Left forelimb (tissue), 1 donor: ENCODE results near the gene TPTE2.
"Not testable (repeated sequence)": the region's sequence is repeated elsewhere in the genome, so short reads cannot be mapped to it uniquely, and the experiment has no call there.

ENCODE experiments used
- DNase-seq: peaks from one replicate; pipeline ENCODE4 v3.0.0-alpha.2; 2018; ENCODE audit warnings: low spot score

The TPTE2 gene

DNA sequence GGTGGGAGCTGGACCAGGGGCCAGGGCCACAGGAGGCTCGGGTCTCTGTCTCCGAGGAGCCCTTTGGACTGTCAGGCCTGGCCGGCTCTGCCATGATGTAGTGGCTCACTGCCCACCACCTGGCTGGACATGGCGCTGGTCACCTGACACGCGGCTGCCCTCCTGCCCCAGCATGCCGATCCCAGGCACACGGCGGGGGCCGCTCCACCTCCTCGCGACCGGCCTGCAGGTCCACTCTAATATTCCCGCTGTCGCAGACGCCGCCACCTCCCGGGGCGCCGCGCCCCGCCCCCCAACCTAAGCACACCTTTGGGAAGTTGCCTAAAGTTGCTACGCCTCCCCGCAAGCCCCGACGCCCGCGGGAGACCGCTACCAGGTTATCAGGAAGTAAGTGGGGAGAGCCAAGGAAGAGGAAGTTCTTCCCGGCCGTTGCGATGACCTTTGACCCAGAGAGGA lies at the start of gene TPTE2:
Gene TPTE2, minus strand, starts transcription at position 406 of the 456 bp plus-strand sequence. CDS start 58,298 bp downstream, outside the sequence.
- not testable (repeated sequence) for DNase-seq

DNA sequence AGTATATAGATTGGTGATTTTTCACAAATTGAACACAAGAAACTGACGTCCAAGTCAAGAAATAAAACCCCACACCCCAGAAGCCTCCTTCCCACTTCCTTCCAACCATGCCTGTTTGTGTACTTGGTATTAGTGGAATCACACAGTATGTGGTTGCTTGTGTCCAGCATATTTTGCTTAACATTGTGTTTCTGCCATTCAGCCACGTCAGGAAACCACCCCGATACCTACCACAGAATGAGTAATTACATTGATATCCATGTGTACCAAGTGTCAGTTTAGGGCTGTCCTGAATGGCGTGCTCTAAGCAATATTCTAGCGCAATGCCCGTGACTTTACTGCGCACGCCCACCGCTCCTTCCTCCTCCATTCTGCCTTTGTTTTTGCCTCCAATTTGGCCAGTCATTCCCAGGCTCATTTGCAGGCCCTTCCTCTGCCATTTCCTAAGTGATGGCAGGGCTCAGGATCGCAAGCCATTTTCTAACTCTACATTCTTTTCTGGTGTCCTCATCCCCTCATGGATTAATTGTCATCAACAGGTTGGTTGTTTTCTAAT lies 46.3 kb upstream of the TPTE2 start:
- DNase-seq: no peak

DNA sequence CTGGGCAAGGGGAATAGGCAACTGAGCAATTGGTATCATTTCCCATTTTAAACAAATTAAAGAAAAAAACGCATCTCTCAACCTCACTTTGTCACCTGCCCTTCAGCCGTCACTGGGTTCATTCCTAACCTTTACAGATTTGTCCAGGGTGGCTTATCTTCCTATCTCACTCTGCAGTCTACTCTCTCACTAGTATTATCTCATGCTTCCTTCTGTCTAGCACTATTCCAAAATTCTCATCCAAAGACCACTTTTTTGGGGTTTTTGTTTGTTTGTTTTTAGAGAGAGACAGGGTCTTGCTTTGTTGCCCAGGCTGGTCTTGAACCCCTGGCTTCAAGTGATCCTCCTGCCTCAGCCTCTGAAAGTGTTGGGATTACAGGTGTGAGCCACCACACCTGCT lies 45.4 kb upstream of the TPTE2 start:
- no peak for DNase-seq

DNA sequence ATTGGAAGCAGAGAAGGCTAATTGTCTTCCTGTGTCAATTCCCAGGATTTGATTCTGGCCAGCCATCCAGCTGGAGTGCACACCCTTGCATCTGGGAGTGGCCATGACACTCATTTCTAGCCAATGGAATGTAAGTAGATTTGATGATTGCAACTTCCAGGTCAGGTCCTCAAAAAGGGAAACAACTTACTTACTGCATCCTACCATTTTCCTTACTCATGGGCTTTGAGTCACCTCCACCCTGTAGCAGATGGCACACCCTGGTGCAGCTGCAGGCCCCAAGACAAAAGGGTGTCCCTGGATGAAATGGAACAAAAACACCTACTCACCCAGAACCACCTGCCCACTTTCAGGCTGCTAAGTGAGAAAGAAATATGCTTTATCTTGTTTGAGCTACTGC lies 44.8 kb upstream of the TPTE2 start:
- DNase-seq: no peak

DNA sequence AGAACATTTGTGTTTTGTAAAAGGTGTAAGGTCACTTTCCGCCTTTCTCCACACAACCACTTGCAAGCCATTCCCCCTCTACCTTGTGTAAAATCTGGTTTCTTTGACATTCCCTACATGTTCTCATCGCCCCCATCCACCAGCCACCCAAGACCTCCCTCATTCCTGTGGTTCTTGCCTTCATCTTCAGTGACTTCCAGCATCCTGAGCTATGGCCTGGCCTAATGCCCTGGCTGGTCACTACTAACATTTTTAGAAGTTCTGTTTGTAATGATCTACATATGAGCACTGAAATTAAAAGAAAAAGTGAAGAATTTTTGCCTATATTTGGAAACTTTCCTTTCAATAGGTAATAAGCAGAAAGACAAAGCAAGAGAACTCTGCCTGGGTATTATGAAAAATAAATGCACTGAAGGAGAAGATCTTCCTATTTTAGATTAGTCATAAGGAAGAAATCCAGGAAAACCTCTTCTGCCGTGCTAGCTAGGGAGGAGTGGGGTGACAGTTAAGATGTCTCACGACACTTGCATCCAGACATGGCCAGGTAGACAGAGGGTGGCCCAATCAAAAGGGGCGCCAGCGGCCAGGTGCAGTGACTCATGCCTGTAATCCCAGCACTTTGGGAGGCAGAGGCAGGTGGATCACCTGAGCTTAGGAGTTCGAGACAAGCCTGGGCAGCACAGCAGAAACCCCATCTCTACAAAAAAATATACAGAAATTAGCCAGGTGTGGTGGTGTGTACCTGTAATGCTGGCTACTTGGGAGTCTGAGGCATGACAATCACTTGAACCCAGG lies 44.0 kb upstream of the TPTE2 start:
- no peak for DNase-seq

DNA sequence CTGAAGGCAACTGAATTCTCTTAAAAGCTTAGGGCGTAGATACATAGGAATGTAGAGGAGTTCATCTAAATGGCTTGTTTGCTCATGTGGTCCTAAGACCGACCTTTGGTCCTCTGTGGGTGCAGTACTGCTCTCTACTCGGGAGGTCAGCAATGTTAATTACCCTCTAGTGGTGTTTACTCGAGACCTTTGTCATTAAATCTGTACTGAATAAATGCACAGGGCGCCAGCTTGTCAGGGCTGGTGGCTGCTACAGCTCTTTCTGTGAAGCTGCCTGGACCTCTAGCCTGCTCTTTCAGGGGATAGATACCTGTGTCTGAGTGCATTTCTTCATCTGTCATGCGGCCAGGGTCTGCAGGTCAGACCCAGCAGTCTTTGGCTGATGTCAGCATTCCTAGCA lies 43.0 kb upstream of the TPTE2 start:
- no peak for DNase-seq

DNA sequence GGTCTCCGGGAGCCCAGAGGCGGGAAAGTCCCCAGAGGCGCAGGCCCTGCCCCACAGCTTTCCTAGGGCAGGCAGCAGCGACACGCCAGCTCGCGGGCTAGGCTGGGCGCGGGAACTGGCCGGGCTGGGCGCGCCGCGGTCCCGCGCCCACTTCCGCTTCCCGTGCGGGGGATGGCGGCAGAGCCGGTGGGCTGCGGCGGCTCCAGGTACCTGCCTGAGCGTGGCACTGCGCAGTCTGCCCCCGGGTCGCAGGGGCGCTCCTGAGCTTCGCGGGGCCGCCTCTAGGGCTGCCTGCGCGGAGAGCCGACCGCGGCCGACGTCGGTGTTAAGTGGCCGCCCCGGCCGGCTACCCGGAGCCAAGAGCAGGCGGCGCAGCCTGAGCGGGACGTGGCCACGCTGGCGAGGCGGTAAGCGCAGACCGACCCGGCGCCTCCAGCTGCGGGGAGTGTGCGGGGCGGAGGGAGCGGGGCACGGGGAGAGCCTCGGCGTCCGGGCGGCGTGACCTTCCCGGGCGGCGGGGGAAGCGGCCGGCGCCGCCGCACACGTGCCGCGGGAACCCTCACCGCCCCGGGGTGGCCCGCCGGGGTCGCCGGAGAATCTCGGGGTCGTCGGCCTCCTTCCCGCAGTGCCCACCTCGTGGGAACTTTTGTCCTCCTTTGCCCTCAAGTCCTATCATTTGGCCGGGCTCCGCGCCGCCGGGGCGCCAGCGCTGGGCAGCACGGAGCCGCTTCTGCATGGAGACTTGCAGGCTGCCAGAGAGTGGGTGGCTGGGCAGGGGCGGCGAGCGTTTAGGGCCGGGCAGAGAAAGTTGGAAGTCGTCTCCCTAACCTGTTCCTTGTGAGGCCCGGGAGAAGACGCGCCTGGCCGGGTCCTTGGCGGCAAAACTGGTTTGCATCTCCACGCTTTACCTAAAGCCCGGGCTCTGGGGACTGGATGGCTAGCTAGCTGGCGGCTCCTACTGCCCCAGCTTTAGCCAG lies 40.7 kb upstream of the TPTE2 start:
- DNase-seq: peak; percentile 67

DNA sequence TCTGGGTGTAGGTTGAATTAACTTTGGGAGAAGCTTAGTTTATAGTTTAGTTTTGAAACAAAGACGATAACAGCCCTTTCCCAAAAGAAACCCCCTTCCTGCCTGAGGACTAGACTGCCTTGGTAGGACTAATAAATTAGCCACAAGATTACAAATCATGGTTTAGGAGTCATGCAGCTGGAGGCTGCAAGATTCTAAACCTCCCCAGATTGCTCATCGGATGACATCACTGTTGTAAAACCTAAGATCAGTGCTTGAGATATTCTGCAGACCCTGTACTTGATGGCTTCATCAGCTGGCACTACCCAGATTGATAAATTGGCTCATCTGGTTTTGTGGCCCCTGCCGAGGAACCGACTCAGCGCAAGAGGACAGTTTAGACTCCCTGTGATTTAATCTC lies 36.2 kb upstream of the TPTE2 start:
- no peak for DNase-seq

DNA sequence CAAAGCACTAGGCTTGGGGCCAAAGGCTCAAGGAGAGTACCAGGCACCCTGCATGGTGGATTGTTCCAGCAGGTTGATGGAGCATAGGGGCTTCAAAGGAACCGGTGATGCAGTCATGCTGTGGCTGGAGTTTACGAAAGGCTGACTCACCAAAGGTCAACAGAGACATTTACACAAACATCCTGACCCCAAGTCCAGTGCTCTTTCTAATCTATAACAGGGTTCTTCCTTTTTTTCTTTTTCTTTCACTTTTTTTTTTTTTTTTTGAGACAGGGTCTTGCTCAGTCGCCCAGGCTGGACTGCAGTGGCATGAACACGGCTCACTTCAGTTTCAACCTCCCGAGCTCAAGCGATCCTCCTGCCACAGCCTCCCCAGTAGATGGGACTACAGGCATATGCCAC lies 35.6 kb upstream of the TPTE2 start:
- DNase-seq: no peak

DNA sequence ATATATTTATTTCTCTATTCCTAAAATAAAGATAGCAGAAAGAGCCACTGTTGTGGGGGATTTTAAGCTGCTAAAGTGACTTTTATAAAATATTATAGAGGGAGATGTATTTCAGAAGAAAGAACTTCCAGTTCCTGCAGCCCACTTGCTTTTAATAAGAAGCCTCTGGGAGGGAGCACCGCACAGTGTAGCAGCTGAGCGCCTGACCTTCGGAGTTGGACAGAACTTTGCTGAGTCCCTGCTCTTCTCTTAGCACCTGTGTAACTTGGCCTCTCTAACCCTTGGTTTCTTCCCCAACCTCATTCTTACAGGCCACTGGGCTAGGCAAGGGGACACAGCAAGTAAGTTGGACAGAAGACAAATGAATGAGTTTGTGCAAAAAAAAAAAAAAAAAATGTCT lies 34.8 kb upstream of the TPTE2 start:
- no peak for DNase-seq

DNA sequence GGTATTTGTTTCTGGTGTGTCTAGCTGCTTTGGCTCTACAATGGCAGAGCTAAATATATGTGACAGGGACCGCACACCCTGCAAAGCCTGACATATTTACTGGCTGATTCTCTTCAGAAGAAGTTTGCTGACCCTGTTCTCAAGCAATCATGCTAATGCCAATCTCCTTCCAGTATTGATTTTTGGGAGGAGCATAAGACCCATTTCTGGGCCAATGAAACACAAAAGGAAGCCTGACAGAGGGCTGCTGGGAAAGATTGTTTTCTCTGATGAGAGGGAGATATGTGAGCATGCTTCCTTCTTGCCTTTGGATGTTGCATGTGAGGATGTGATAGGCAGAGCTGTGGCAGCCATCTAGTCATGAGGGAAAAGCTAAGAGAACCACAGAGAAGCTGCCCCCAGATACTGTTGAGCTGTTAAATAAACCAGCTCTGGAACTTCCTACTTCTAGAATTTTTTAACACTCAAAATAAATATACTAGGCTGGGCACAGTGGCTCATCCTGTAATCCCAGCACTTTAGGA lies 31.4 kb upstream of the TPTE2 start:
- no peak for DNase-seq

DNA sequence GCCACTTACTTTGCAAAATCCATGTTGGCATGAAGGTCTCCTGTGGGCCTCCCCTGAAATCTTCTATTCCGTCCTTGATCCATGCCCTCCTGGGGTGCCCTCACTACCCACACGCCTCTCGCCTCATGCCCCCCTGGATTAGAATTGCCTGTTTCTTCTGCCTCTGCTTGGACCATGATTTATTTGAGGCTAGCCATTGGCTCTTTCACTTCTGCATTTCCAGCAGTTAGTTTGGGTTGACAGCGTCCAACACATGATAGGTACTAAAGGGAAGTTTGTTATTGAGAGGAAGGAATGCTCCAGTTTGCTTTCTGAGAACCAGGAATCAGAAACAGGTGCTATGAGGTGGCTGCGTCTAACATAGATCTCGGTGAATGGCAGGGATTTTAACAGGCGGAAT lies 30.5 kb upstream of the TPTE2 start:
- DNase-seq: no peak

DNA sequence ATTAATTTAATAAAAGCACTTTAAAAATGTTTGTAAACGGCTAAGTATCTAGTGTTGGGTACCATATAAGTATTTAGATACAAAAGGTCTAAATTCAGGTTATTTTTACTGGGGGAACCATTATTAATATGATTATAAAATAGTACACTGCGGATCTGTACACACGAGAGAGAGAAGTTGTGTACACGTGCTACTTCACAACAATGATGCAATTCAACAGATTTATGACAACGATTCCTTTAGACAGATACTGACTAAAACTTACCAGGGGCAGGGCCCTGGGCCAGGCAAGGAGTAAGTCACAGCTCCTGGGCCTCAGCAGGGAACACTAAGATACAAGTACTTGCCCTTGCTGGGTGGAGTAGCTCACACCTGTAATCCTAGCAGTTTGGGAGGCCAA lies 29.1 kb upstream of the TPTE2 start:
- no peak for DNase-seq

DNA sequence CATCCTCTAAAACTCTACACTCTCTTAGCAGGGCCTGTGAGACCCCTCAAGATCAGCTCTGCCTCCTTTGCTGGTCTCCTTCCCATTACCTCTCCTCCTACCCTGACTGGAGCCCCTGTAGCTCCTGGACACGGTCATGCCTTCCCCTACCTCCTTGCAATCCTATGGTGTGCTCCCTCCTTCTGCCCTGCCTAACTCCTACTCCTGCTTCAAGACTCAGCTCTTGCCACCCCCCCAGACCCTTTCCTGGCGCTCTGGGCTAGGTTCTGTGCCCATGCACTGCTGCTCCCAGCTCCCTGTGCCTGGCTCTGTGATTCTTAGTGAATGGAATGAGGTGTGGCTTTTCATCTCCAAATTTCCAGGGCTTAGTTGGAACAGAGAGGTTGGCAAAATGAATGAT lies 28.0 kb upstream of the TPTE2 start:
- DNase-seq: no peak

DNA sequence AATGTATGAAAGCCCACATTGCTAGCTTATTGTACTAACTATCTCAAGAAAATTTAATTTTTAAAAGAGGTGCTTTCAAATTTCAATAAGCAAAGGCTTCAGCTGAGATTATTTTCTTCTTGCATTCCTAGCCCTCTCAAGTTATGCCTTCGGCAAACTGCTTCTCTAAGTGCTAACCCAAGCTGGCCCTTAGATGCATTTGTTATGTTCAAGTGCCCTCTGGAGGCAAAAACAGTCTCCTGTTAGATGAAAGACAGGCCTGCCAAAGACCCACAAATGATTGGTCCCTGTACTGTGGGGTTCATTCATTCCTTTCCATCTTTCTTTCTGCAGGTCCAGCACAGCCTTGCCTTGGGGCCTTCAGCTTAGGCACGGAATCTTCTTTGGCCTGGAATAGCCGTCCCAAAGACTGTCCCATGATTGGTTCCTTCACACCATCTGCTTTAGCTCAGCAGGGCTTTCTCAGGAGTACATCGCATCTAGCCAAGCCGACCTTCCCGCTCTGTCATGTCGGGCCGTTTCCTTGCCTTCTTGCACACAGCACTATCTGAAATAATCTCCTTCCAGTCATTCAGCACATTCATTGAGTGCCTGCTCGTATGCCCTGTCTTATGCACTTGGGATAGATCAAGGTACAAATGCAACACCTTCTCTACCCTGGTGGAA lies 26.4 kb upstream of the TPTE2 start:
- DNase-seq: no peak

DNA sequence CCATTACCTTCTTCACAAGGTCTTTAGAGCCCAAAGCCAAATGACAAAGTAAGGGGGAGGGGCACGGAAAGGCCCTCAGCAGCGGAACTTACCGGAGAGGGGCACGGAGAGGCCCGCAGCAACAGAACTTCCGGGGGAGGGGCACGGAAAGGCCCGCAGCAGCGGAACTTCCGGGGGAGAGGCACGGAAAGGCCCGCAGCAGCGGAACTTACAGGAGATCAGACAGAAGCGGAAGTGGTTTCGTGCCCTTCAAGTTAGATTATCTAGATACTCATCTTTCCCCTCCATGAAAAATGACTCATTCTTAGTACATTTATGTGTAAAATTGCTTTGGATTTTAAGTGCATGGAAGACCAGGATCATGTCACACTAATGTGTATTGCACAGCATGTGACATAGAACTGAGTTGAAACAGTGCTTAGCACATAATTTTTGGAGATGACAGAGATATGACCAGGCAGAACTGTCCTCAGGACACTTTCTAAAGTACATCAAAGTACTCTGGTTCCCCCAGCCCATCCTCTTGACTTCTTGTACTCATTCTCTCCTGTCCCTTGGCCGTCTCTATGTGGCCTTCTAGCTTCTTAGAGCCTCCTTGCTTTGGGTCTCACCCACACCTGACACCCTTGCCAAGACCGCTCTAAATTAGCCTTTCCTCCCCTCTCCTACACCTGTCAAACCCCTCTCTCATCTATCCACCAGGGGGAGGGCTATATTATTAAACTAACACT lies 25.7 kb upstream of the TPTE2 start:
- DNase-seq: no peak

DNA sequence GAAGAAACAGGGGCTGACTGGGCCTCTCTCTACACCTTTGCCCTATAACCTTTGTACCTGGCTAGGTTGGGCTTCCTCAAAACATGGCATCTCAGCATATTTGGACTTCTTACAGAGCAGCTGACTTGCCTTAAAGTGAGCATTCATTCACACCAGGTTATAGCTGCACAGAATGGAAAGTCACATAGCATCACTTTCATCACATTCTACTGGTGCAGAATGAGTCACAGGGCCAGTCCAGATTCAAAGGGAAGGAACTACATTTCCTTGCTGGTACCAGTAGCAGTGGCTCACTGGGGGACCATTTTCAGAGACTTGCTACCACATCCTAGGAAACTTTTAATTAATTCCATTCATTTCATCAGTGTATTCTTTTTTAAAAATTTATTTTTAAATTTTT lies 20.3 kb upstream of the TPTE2 start:
- no peak for DNase-seq

DNA sequence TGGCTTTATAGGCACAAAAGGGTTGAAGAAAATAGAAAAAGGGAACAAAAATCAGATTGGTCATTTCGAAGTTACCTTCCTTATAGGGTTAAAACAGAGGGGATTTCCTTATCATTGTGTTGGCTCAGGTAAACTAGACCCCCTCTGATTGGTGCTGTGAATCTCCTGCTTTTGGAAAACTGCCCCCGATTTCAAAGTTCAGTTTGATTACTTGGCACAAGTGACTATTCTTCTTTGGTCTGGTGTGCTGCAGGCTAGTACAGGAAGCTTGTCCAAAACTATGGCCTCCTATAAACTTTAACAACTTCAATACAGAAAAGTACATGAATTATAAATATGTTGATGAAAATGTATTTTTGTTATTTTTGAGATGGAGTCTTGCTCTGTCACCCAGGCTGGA lies 13.9 kb upstream of the TPTE2 start:
- DNase-seq: no peak

DNA sequence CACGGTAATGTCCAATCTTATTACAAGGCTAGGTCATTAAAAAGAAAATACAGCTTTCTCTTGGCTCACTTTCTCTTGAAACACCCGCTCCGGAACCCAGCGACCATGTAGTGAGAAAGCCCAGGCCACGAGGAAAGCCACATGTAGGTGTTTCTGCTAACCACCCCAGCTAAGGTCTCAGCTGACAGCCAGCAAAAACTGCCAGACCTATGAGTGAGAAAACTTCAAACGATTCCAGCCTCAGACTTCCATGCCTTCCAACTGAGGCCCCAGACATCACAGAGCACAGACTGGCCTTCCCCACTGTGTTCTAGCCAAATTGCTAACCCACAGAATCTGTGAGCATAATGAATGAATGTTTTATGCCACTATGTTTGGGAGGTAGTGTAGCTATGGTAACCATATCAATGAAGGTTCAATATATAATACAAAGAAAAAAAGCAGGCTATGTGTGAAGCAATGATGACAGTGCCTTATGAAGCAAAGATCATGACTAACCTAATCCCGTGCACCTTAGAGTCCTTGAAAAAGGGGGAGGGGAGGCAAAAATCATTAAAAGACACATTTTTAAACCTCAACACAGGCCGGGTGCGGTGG lies 11.9 kb upstream of the TPTE2 start:
- DNase-seq: no peak

DNA sequence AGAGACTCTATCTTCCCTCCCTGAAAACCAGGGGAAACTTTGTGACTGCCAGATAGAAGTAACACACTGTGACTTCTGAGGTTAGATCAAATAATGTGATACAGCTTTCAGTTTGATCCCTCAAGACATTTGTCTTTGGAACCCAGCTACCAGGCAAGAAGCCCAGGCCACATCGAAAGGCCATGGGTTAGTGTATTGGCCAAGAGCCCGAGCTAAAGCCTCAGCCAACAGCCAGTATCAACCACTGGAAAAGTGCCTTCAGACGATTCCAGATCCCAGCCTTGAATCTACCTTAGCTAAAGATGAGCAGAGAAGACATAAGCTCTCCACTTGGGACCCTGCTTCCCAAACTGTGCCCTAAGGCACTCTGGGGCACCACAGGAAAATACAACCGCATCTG lies 10.9 kb upstream of the TPTE2 start:
- DNase-seq: no peak
